Smooth muscle cell of the pulmonary artery (primary cell): ENCODE data around the gene ADAMTS12. TPM values are rescaled to one million over a fixed set of nuclear protein-coding genes. Genes with fewer than 3 reads are reported as not detected.

ENCODE experiments used
- total RNA-seq: library from RNA; depleted of rRNA; stranded (reverse); fragments of >200 nt; gene quantifications from 2 replicates; pipeline ENCODE4 v1.2.3, GENCODE V29; 2014

Gene ADAMTS12
- total RNA-seq, result 27.1 and 49.7 TPM in 2 replicates

GRCh38 chr5:33891788-33892619 is at the start of gene ADAMTS12:
TSS of gene ADAMTS12 (minus strand) at chr5:33891990. CDS start at chr5:33891856, 134 bp downstream.

GRCh38 chr5:33936381-33937016 is 44.7 kb upstream of the ADAMTS12 start, which contains the start of gene RXFP3:
TSS of gene RXFP3 (plus strand) at chr5:33936386. CDS start at chr5:33936741, 355 bp downstream.

Other genes with a start within 250 kb of the ADAMTS12 start
- 0.07 TPM in 1 of 2 replicates, not detected in the other for gene RXFP3, start 44.4 kb upstream of the ADAMTS12 start, total RNA-seq
- 0.17 and 0.20 TPM in 2 replicates for gene SLC45A2, start 92.7 kb upstream of the ADAMTS12 start, total RNA-seq
- gene AMACR, start 116.1 kb upstream of the ADAMTS12 start, total RNA-seq, result 6.6 and 7.1 TPM in 2 replicates
- gene C1QTNF3, start 151.2 kb upstream of the ADAMTS12 start, total RNA-seq, result 1.2 and 1.7 TPM in 2 replicates